Mammary epithelial cell (primary cell): ENCODE data around the gene BIRC6.

Experiments
- CTCF ChIP-seq, 2 donors: IDR thresholded peaks in 1 of 2; conservative IDR thresholded peaks in 1 of 2; 2 replicates each; pipeline ENCODE4 v1.5.1; 2011 to 2012; ENCODE audit warnings: inconsistent platforms in 2 of 2, low read length in 2 of 2, mild to moderate bottlenecking in 2 of 2, control low read depth in 1 of 2, low read depth in 1 of 2; ENCODE audit not compliant: insufficient read depth in 1 of 2; ENCODE audit errors: extremely low read depth in 1 of 2
- EZH2 ChIP-seq: IDR thresholded peaks from 2 replicates; pipeline ENCODE4 v1.6.1; 2012; ENCODE audit warnings: low read length, inconsistent platforms, borderline replicate concordance

DNA sequence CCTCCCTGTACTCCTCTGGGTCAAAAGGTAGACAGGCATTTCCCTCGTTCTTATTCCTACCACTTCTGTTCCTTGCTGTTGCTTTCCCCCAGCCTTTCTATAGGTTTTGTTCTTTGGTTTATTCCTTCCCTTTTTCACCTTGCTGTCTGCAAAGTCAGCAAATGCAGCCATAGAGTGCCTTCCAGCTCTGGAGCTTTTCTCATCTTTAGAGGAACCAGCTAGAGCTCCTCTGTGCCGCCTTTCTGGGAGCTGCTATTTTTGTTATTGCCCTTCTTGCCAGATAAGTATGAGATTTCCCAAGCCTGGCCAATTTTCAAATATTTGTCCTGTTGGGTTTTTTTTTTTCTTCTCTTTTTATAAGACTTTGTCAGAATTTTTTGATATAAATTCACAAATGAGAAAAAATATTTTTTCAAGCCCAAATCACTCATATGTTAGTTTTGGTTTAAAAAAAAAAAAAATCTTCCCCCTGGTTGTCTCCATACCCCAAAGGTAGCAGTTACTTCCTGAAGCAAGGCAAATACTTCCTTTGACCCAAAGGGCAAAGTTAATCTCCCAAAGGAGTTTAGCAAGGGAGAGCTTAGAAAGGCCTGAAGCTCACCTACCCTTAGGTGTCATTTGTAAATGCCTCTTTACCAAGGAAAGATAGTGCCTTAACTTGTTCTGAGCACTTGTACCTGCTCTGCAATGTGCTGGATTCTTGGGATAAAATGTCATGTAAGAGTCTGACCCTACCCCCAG, 265.9 kb downstream of the BIRC6 start:
- TF ChIP-seq CTCF (conservative IDR thresholded peaks at IDR 0.05 in 1 of 2, IDR thresholded peaks at IDR 0.05 in 1 of 2; ENCODE audit: extremely low read depth in 1 of 2, insufficient read depth in 1 of 2, low read depth in 1 of 2, low read length in 2 of 2) = no peak
- TF ChIP-seq EZH2 = no peak
